ENCODE results near the gene SLC35B2.

- TF ChIP-seq CTCF (IDR thresholded peaks at IDR 0.05 in 8 of 11, conservative IDR thresholded peaks at IDR 0.05 in 3 of 11) (no peak), POLR2A (IDR thresholded peaks at IDR 0.05) (no peak), POLR2AphosphoS5 (IDR thresholded peaks at IDR 0.05) (no peak)
Observed at GRCh38 chr6:44266347-44266746, 9.0 kb upstream of the SLC35B2 start.

Measured in spleen (tissue), 7 donors.